NCI-H460 (cell line): ENCODE results near the gene NAV2. TPM values are rescaled to one million over a fixed set of nuclear protein-coding genes. Genes with fewer than 3 reads are reported as not detected.

Experiments
- DNase-seq: peaks from one replicate; pipeline ENCODE4 v3.0.0-alpha.2; 2016; ENCODE audit warnings: low read depth; ENCODE audit errors: extremely low read depth
- total RNA-seq: library from RNA; depleted of rRNA; stranded (reverse); fragments of >200 nt; shearing (Covaris generic); gene quantifications from 2 replicates; pipeline ENCODE4 v1.2.3, GENCODE V29; 2014

Gene NAV2
- total RNA-seq, 1 experiment from 2014 or later = 15.6 TPM

- no peak for DNase-seq
Measured at GRCh38 chr11:19803506-19803998, 90.9 kb downstream of the NAV2 start.

- DNase-seq = no peak
Measured at GRCh38 chr11:19805376-19805775, 92.7 kb downstream of the NAV2 start.

- no peak for DNase-seq
Measured at GRCh38 chr11:19805827-19806226, 93.2 kb downstream of the NAV2 start.

GRCh38 chr11:19806251-19806650 is 93.6 kb downstream of the NAV2 start:
- no peak for DNase-seq

GRCh38 chr11:19808076-19808911 is 95.7 kb downstream of the NAV2 start:
- DNase-seq = no peak

- no peak for DNase-seq
Measured at GRCh38 chr11:19810852-19811251, 98.2 kb downstream of the NAV2 start.

GRCh38 chr11:19811380-19811779 is 98.7 kb downstream of the NAV2 start:
- DNase-seq = no peak

GRCh38 chr11:19812096-19812495 is 99.5 kb downstream of the NAV2 start:
- DNase-seq = no peak

GRCh38 chr11:19812710-19813109 is 100.1 kb downstream of the NAV2 start:
- DNase-seq = no peak

- DNase-seq = no peak
Measured at GRCh38 chr11:19813158-19813879, 100.7 kb downstream of the NAV2 start.

GRCh38 chr11:19814421-19814820 is 101.8 kb downstream of the NAV2 start:
- no peak for DNase-seq

- DNase-seq = no peak
Measured at GRCh38 chr11:19816040-19816439, 103.4 kb downstream of the NAV2 start.

GRCh38 chr11:19816817-19817216 is 104.2 kb downstream of the NAV2 start:
- no peak for DNase-seq

GRCh38 chr11:19817265-19817851 is 104.7 kb downstream of the NAV2 start:
- no peak for DNase-seq

- no peak for DNase-seq
Measured at GRCh38 chr11:19817870-19818269, 105.2 kb downstream of the NAV2 start.

GRCh38 chr11:19818619-19819018 is 106.0 kb downstream of the NAV2 start:
- DNase-seq = no peak

- no peak for DNase-seq
Measured at GRCh38 chr11:19819148-19819547, 106.5 kb downstream of the NAV2 start.

GRCh38 chr11:19820100-19820499 is 107.5 kb downstream of the NAV2 start:
- no peak for DNase-seq

GRCh38 chr11:19821412-19821875 is 108.8 kb downstream of the NAV2 start:
- DNase-seq = no peak

- no peak for DNase-seq
Measured at GRCh38 chr11:19821993-19822392, 109.4 kb downstream of the NAV2 start.

- DNase-seq = no peak
Measured at GRCh38 chr11:19822531-19822930, 109.9 kb downstream of the NAV2 start.
